ENCODE data around the gene CREB5.

The CREB5 gene

GRCh38 chr7:28433699-28434219, 21.4 kb downstream of the CREB5 start:
- no peak for DNase-seq

DNA sequence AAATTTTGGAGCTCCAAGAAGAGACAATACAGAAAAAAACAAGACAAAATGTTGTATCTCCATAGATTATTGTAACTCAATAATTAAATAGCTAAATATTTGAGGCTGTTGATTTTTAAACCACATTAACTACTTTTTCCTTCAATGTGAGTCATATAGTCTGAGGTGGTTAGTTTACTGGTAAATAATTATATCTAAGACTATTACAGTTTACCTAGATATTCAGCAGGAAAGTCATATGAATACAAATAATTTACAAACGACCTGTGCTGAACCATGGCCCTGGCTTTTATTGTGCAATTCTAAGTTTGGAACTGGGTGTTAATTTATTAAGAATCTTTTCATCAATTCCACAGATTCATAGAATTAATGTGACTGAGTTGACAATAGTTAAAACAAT, 22.2 kb downstream of the CREB5 start:
- no peak for DNase-seq

DNA sequence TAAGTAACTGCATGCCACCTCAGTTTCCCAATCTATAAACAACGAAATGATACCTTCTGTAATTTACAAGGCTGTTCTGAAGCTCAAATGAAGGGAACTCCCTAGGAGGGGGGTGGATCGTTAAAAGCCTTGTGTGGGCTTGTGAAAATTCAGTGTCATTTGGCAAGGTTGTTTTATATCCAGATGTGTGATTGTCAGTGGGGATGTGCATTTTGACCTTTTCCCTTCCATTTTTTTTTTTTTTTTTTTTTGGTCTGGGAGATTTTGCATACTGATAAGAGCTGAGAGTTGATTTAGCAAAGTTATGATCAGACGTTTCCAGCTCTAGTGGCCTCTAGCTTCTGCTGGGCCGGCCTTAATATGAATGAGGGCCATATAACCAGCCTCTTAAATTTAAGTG, 22.8 kb downstream of the CREB5 start:
- no peak for DNase-seq

DNA sequence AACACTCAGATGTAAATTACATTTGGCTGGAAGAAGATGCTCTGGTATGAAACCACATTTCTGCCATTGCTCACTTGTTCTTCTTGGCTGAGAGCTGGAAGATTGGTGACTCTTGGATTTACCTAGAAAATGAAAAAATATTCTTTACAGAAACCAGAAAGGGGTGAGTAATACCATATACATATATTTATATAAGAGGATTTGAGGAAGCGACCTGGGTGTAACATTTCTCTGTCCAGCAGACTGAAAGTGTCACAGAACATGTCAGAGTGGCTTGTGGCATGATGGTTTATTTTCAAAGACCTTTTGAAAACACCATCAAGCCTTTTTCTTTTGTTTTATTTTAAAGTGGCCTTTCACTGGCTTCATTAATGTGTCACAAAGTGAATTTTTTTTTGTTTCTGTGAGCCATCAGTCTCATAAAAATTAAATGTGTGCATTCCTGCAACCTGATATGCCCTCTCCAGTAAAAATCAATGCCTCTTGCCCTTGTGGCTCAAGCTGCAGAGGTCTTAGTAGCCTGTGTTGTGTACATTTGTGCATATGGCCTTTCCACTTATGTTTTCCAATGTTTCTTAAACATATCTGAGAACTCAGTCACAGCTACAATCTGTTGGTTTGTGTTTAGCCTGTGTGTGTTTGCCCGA, 23.5 kb downstream of the CREB5 start:
- DNase-seq, result no peak

GRCh38 chr7:28440055-28440601, 27.8 kb downstream of the CREB5 start:
- no peak for DNase-seq

DNA sequence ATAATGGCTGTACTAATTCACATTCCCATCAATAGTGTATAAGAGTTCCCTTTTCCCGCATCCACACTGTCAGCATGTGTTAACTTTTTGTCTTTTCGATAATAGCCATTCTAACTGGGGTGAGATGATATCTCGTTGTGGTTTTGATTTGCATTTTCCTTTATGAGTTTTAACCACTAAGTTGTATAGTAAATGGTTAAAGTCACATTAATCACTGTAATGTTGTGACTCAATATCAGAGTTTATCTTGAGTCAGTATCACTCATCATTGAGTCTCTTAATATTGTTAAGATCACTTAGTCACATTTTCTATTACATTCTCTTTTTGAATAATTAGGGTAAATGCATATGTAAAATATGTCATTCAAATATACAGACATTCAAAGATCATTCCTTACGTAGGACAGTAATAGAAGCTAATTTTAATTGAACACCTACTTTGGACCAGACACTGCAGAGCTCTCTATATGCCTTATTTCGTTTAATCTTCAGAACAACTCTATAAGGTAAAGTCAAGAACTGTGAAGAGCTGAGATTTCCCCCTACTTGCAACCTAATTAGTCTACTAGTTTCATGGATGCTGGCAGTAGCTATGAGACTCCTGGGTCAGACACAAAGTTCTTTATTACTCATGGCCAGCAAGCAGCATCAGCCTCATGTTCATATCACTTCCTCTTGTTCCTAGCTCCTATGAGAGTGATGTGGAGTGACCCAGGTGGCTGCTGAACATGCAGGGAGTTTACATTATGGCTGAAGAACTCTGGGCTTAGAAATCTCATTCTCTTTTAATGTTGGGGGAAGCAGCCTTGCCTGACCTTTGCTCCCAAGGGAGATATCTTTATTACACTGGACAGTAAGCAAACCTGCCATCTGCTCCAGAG, 30.5 kb downstream of the CREB5 start:
- DNase-seq, result no peak

DNA sequence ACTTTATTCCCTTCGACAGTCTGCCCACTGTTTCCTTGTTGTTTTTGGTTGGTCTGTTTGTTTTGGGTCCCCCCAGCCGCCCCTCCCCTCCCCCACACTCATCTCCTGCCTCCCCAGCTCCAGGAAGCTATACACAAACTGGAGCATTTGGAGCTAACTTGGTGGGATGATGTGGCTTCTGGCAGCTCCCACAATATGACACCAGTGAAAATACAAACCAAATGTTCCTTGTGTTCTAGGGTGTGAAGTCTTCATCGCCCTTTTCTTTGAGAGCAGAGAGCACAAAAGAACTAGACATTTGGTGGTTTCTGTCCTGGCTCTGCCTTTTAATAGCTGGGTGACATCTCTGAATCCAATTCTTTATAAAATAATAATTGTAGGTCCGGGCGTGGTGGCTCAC, 33.8 kb downstream of the CREB5 start:
- no peak for DNase-seq

DNA sequence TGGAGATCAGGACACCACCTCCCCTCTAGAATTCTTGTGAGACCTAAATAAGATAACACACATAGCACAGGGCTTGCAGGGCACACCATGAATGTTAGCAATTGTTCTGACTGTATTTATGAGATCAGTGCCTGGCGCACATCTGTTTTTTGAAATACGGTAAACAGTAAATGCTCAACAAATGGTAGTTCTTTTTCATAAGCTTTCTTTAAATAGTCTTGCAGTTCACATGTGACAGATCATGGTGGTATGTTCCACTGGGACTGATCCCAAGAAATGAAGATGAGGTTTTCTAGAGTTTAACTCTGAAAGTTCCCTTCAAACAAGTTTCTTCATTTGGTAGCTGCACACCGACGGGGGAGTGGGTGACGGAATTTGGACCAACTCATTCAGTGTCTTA, 34.8 kb downstream of the CREB5 start:
- DNase-seq, result no peak

GRCh38 chr7:28448708-28449107, 36.4 kb downstream of the CREB5 start:
- no peak for DNase-seq

GRCh38 chr7:28452681-28453080, 40.4 kb downstream of the CREB5 start:
- no peak for DNase-seq

GRCh38 chr7:28455486-28455885, 43.2 kb downstream of the CREB5 start:
- DNase-seq, result no peak

DNA sequence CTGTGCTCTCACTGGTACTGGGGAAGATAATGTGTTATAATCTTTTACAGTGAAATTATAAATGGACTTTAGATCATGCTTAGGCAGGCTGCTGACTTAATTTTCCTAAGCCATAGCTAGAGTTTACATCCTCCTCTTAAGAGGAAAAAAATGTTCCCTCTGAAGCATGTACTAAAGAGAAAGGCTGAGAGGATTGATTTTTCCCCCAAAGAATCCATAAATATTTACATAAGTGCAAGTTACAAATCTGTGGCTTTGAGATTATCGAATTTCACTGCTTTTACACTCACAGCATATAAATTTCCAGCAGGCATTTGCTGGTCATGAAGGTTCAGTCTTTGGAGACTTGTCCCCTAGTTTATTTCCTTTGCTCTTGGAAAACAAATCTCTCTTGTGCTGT, 43.7 kb downstream of the CREB5 start:
- no peak for DNase-seq

GRCh38 chr7:28458732-28459131, 46.4 kb downstream of the CREB5 start:
- no peak for DNase-seq

DNA sequence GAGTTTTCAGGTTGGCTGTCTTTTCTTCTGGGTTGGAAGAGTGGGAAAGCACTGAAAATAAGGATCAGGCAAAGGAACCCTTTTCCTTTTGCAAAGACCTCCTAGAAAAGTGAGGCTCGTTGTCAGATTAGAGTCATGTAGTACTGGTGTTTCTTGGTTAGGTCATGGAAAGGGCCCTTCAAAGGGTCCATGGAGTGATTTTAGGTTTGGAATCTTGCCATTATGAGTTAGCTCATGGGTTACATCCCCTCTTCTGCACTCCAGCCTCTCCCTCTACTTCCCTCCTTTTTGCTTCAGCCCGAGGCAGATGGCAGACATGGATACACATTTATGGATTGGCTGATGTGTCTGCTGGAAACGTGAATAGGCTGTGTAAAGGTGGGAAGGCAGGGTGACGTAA, 47.0 kb downstream of the CREB5 start:
- DNase-seq, result no peak

- no peak for DNase-seq
Observed at GRCh38 chr7:28465697-28466096, 53.4 kb downstream of the CREB5 start.

- no peak for DNase-seq
Observed at GRCh38 chr7:28466341-28466740, 54.0 kb downstream of the CREB5 start.

- no peak for DNase-seq
Observed at GRCh38 chr7:28466885-28467284, 54.6 kb downstream of the CREB5 start.

- DNase-seq, result no peak
Observed at GRCh38 chr7:28469562-28469961, 57.2 kb downstream of the CREB5 start.

DNA sequence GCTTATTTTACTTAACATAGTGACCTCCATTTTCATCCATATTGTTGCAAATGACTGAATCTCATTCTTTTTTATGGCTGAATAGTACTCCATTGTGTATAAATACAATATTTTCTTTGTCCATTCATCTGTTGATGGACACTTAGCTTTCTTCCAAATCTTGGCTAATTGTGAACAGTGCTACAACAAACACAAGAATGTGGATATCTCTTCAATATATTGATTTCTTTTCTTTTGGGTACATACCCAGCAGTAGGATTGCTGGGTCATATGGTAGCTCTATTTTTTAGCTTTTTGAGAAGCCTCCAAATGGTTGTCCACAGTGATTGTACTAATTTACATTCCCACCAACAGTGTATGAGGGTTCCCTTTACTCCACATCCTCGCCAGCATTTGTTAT, 58.0 kb downstream of the CREB5 start:
- DNase-seq, result peak in 1 of 56 donors; percentile 10

GRCh38 chr7:28472332-28472731, 60.0 kb downstream of the CREB5 start:
- no peak for DNase-seq

GRCh38 chr7:28473571-28474281, 61.4 kb downstream of the CREB5 start:
- peak in 16 of 56 donors; percentile 1 to 28 (median 12) for DNase-seq

- no peak for DNase-seq
Observed at GRCh38 chr7:28474282-28474638, 61.9 kb downstream of the CREB5 start.

Measured in amygdala (tissue), 56 donors.